ENCODE results near the gene HLA-DQA1. TPM values are rescaled to one million over a fixed set of nuclear protein-coding genes. Genes with fewer than 3 reads are reported as not detected.
A peak's percentile ranks its signal among the peaks of the same experiment; 100 is the strongest.
"Not testable (repeated sequence)": the region's sequence is repeated elsewhere in the genome, so short reads cannot be mapped to it uniquely, and the experiment has no call there.

The HLA-DQA1 gene
- total and polyA plus RNA-seq, 10 donors: 19.1 to 441 (median 228) TPM

GRCh38 chr6:32637883-32638282 lies 677 bp downstream of the HLA-DQA1 start:
- Histone ChIP-seq H3K9me3 (no peaks in the 10 kb centered on the region), H3K36me3 (no peaks in the 10 kb centered on the region), H3K4me3 (peak overlapping the region in 6 of 8 donors; percentile 15 to 59 (median 35)), H3K27ac (peak overlapping the region in 7 of 8 donors; percentile 17 to 83 (median 70)), H3K4me1 (peaks cover 0 to 46% (median 0%) of the 10 kb centered on the region in 6 donors), H3K27me3 (replicated peaks in 1 of 7) (no peaks in the 10 kb centered on the region)
- WGBS, 5 donors: 47 to 68% (median 55%) methylated on average over 3 of the region's 3 CpGs
- no peak for DNase-seq
- no peak for TF ChIP-seq POLR2A (IDR thresholded peaks at IDR 0.05)
- no peak for TF ChIP-seq POLR2AphosphoS5 (IDR thresholded peaks at IDR 0.05)
- no peak for TF ChIP-seq CTCF (IDR thresholded peaks at IDR 0.05 in 8 of 11, conservative IDR thresholded peaks at IDR 0.05 in 3 of 11)
- intact Hi-C loops (cut with DNase I; ENCODE audit: low total_unique reads): no loop called here

GRCh38 chr6:32638532-32639219 lies 1.5 kb downstream of the HLA-DQA1 start:
- TF ChIP-seq POLR2A (IDR thresholded peaks at IDR 0.05) (no peak), POLR2AphosphoS5 (IDR thresholded peaks at IDR 0.05) (peak in 1 of 3 donors; percentile 29)
- no peak for DNase-seq
- Histone ChIP-seq H3K4me3 (peak overlapping the region in 6 of 8 donors; percentile 6 to 59 (median 35)), H3K27me3 (replicated peaks in 1 of 7) (no peaks in the 10 kb centered on the region), H3K9me3 (no peaks in the 10 kb centered on the region), H3K4me1 (peaks cover 0 to 46% (median 0%) of the 10 kb centered on the region in 6 donors), H3K36me3 (peaks cover 0 to 5% (median 0%) of the 10 kb centered on the region in 6 donors), H3K27ac (peak overlapping the region in 4 of 8 donors; percentile 69 to 83 (median 80))
- 28 to 49% (median 46%) methylated on average over 9 of the region's 9 CpGs for WGBS, 5 donors
- intact Hi-C loops (cut with DNase I; ENCODE audit: low total_unique reads): no loop called here

- Histone ChIP-seq H3K9me3 (no peaks in the 10 kb centered on the region), H3K27me3 (replicated peaks in 1 of 7) (no peaks in the 10 kb centered on the region), H3K27ac (peak overlapping the region in 2 of 8 donors; percentile 80 to 83), H3K4me1 (peaks cover 0 to 40% (median 0%) of the 10 kb centered on the region in 6 donors), H3K4me3 (peak overlapping the region in 3 of 8 donors; percentile 33 to 38 (median 37)), H3K36me3 (peaks cover 0 to 8% (median 0%) of the 10 kb centered on the region in 6 donors)
- 49 to 74% (median 60%) methylated on average over 8 of the region's 8 CpGs for WGBS, 5 donors
- no peak for DNase-seq
- intact Hi-C loops (cut with DNase I; ENCODE audit: low total_unique reads): no loop called here
- no peak for TF ChIP-seq CTCF (IDR thresholded peaks at IDR 0.05 in 8 of 11, conservative IDR thresholded peaks at IDR 0.05 in 3 of 11)
- TF ChIP-seq POLR2A (IDR thresholded peaks at IDR 0.05): no peak
- TF ChIP-seq POLR2AphosphoS5 (IDR thresholded peaks at IDR 0.05): no peak
Observed at GRCh38 chr6:32639440-32640394, 2.5 kb downstream of the HLA-DQA1 start.

GRCh38 chr6:32641122-32641521 lies 3.9 kb downstream of the HLA-DQA1 start:
- Histone ChIP-seq H3K27ac (peak overlapping the region in 1 of 8 donors; percentile 33), H3K36me3 (peaks cover 0 to 11% (median 0%) of the 10 kb centered on the region in 6 donors), H3K4me3 (peak overlapping the region in 1 of 8 donors; percentile 3), H3K9me3 (no peaks in the 10 kb centered on the region), H3K27me3 (replicated peaks in 1 of 7) (no peaks in the 10 kb centered on the region), H3K4me1 (peaks cover 0 to 29% (median 0%) of the 10 kb centered on the region in 6 donors)
- intact Hi-C loops (cut with DNase I; ENCODE audit: low total_unique reads): no loop called here
- WGBS, 5 donors: 45 to 87% (median 75%) methylated on average over 6 of the region's 6 CpGs
- no peak for DNase-seq
- no peak for TF ChIP-seq CTCF (IDR thresholded peaks at IDR 0.05 in 8 of 11, conservative IDR thresholded peaks at IDR 0.05 in 3 of 11)
- TF ChIP-seq POLR2A (IDR thresholded peaks at IDR 0.05): no peak
- TF ChIP-seq POLR2AphosphoS5 (IDR thresholded peaks at IDR 0.05): no peak

- intact Hi-C loops (cut with DNase I; ENCODE audit: low total_unique reads); DNase-seq; H3K9me3 ChIP-seq; H3K27ac ChIP-seq; H3K27me3 ChIP-seq (replicated peaks in 1 of 7); H3K4me3 ChIP-seq: not testable (repeated sequence)
- H3K4me1 ChIP-seq: peaks cover 0 to 29% (median 0%) of the 10 kb centered on the region in 6 donors
- H3K36me3 ChIP-seq: peaks cover 0 to 11% (median 0%) of the 10 kb centered on the region in 6 donors
- 29 to 72% (median 54%) methylated on average over 2 of the region's 2 CpGs for WGBS, 5 donors
Observed at GRCh38 chr6:32641785-32642719, 4.8 kb downstream of the HLA-DQA1 start.
